Ovary (tissue), 9 donors: ENCODE measurements around the gene RECK. TPM values are rescaled to one million over a fixed set of nuclear protein-coding genes. Genes with fewer than 3 reads are reported as not detected.
"Not testable (repeated sequence)": the region's sequence is repeated elsewhere in the genome, so short reads cannot be mapped to it uniquely, and the experiment has no call there.

Experiments used
- DNase-seq, 5 donors: peaks; one replicate each; pipeline ENCODE4 v3.0.0-alpha.2; 2019 to 2020
- H3K27ac ChIP-seq, 2 donors: fragments of 200-600 bp; one replicate each; pipeline versions ENCODE4 v1.5.1 to v1.8.0; 2019 to 2022
- H3K27me3 ChIP-seq: fragments of 200-600 bp; one replicate; pipeline ENCODE4 v1.8.0; 2022
- H3K36me3 ChIP-seq: fragments of 200-600 bp; sonication (generic); one replicate; pipeline ENCODE4 v1.5.1; 2019
- H3K4me1 ChIP-seq: one replicate; pipeline ENCODE4 v1.8.1; 2013; ENCODE audit warnings: mild to moderate bottlenecking, moderate library complexity; ENCODE audit not compliant: insufficient read depth
- H3K4me3 ChIP-seq: fragments of 200-600 bp; sonication (generic); one replicate; pipeline ENCODE4 v1.5.1; 2017
- H3K9me3 ChIP-seq, 2 donors: fragments of 200-600 bp in 1 of 2; sonication (generic) in 1 of 2; one replicate each; pipeline versions ENCODE4 v1.5.1 to v1.8.1; 2013 to 2019; ENCODE audit warnings: mild to moderate bottlenecking in 1 of 2, moderate library complexity in 1 of 2
- CTCF ChIP-seq, 3 donors: fragments of 450-650 bp in 2 of 3; fragments of 200-600 bp in 1 of 3; IDR thresholded peaks; one replicate each; pipeline versions ENCODE4 v1.5.1 to v1.8.0; 2016 to 2022; ENCODE audit warnings: antibody characterized with exemption in 3 of 3, mild to moderate bottlenecking in 1 of 3
- EP300 ChIP-seq: sonication (generic); formaldehyde crosslinking; IDR thresholded peaks from one replicate; pipeline ENCODE4 v1.6.1; 2017; ENCODE audit warnings: antibody characterized with exemption
- POLR2A ChIP-seq: fragments of 450-650 bp; IDR thresholded peaks from one replicate; pipeline ENCODE4 v1.6.1; 2017; ENCODE audit warnings: antibody characterized with exemption, mild to moderate bottlenecking, moderate library complexity
- WGBS, 3 donors: extraction: QIAGEN DNeasy Blood & Tissue Kit in 1 of 3; methylation state at CpG; one replicate each; pipeline versions ENCODE4 v1.1.5 to v1.1.7; 2013 to 2017; 5-methylcytosine and 5-hydroxymethylcytosine counted together
- intact Hi-C, 4 donors: fragments of 100-400 bp; cut with DNase I; formaldehyde crosslinking; loops; one replicate each; pipeline versions ENCODE4 v1.11.0 to v1.15.1; 2022 to 2023
- polyA plus RNA-seq, 2 donors: library from polyadenylated mRNA; stranded (reverse); fragments of 200-250 nt in 1 of 2; fragments of 350-450 nt in 1 of 2; fragmentation: Illumina TruSeq in 1 of 2; extraction: RNeasy Lipid Tissue Mini Kit (QIAGEN cat#74804) in 1 of 2; gene quantifications; one replicate each; pipeline ENCODE4 v1.2.3, GENCODE V29; 2013 to 2014
- total RNA-seq, 7 donors: library from RNA; depleted of rRNA in 2 of 7; stranded (reverse); fragments of >200 nt in 2 of 7; fragmentation: NEBNext Ultra II Directional in 3 of 7; extraction: Animal tissue kit (Norgen Biotek cat#: 25700) in 3 of 7; gene quantifications; one replicate each; pipeline versions ENCODE4 v1.1.0 to v1.2.4, GENCODE V29; 2016 to 2023
- donor health status: DM: no; HTN: no; CAD: no; lungs with moderate emphysema.
- donor health status: DM: no; HTN: no; CAD: no.
- donor health status: Bipolar disorder and iron deficiency.
- donor health status: DM: yes; HTN: yes; CAD: no.
- donor health status: DM: no; HTN: no; CAD: no.
- donor health status: DM: yes; HTN: yes; CAD: no.

Gene RECK
- total and polyA plus RNA-seq, 9 donors, result 10.7 to 24.2 (median 16.8) TPM

DNA sequence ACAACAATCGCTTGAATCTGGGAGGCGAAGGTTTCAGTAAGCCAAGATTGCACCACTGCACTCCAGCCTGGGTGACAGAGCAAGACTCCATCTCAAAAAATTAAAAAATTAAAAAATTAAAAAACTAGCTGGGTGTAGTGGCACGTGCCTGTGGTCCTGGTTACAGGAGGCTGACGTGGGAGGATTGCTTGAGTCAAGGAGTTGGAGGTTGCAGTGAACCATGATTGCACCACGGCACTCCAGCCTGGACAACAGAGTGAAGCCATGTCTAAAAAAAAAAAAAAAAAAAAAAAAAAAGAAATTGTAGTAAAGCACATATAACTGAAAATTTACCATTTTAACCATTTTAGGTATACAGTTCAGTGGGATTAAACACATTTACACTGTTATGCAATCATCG lies 119.4 kb downstream of the RECK start:
- DNase-seq, result no peak
- H3K27ac ChIP-seq, result no peak overlapping the region
- H3K4me1 ChIP-seq, result peaks cover 1% of the 10 kb centered on the region
- TF ChIP-seq POLR2A (no peak), CTCF (IDR thresholded peaks at IDR 0.05) (no peak), EP300 (no peak)
- H3K9me3 ChIP-seq, result no peaks in the 10 kb centered on the region
- H3K36me3 ChIP-seq, result no peaks in the 10 kb centered on the region
- 97 to 99% (median 98%) methylated on average over 6 of the region's 6 CpGs for WGBS, 3 donors
- no peak overlapping the region for H3K4me3 ChIP-seq
- no peaks in the 10 kb centered on the region for H3K27me3 ChIP-seq
- intact Hi-C loops, result no loop called here

DNA sequence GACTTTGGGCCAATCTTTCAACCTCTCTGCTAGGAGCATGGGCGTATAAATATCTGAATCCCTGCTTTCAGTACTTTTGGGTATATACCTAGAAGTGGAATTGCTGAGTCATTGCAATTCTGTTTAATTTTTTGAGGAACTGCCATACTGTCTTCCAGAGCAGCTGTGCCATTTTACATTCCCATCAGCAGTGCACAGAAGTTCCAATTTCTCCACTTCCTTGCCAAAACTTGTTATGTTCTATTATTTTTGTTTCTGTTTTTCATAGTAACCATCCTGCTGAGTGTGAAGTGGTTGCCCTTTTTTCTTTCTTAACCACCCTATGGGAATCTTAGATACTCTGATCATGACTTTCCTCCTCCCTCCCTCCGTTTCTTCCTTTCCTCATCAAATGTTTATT lies 121.4 kb downstream of the RECK start:
- intact Hi-C loops, result no loop called here
- 47 to 53% (median 50%) methylated on average over 2 of the region's 2 CpGs for WGBS, 3 donors
- H3K4me1 ChIP-seq, result peaks cover 2% of the 10 kb centered on the region
- no peaks in the 10 kb centered on the region for H3K36me3 ChIP-seq
- no peak overlapping the region for H3K27ac ChIP-seq
- H3K4me3 ChIP-seq, result no peak overlapping the region
- no peaks in the 10 kb centered on the region for H3K9me3 ChIP-seq
- no peak for DNase-seq
- TF ChIP-seq POLR2A (no peak), EP300 (no peak), CTCF (IDR thresholded peaks at IDR 0.05) (no peak)
- H3K27me3 ChIP-seq, result no peaks in the 10 kb centered on the region

DNA sequence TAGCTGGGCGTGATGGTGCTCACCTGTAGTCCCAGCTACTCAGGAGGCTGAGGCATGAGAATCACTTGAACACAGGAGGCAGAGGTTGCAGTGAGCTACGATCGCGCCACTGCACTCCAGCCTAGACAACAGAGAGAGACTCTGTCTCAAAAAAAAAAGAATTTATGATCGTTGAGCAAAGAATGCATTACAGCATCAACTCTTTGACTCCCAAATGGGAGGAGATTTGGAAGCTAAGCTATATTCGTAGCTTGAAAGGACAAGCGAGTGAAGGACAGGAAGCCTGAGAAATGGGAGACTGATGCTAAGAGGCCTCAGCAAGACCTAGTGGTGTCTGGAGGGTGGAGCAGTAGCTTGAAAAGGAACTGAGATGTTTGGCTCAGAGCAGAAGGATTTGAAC lies 122.2 kb downstream of the RECK start:
- no peak for DNase-seq
- no peak overlapping the region for H3K27ac ChIP-seq
- no peak overlapping the region for H3K4me3 ChIP-seq
- WGBS, 3 donors, result 61 to 81% (median 74%) methylated on average over 7 of the region's 7 CpGs
- H3K36me3 ChIP-seq, result no peaks in the 10 kb centered on the region
- H3K4me1 ChIP-seq, result peaks cover 6% of the 10 kb centered on the region
- intact Hi-C loops, result no loop called here
- TF ChIP-seq POLR2A (no peak), CTCF (IDR thresholded peaks at IDR 0.05) (no peak), EP300 (no peak)
- no peaks in the 10 kb centered on the region for H3K27me3 ChIP-seq
- H3K9me3 ChIP-seq, result no peaks in the 10 kb centered on the region

GRCh38 chr9:36159509-36159908 lies 122.8 kb downstream of the RECK start:
- DNase-seq, H3K36me3 ChIP-seq, H3K9me3 ChIP-seq, H3K4me1 ChIP-seq, intact Hi-C loops, H3K4me3 ChIP-seq, H3K27me3 ChIP-seq, H3K27ac ChIP-seq: not testable (repeated sequence)
- WGBS, 3 donors, result 93 to 96% (median 96%) methylated on average over 4 of the region's 4 CpGs

DNA sequence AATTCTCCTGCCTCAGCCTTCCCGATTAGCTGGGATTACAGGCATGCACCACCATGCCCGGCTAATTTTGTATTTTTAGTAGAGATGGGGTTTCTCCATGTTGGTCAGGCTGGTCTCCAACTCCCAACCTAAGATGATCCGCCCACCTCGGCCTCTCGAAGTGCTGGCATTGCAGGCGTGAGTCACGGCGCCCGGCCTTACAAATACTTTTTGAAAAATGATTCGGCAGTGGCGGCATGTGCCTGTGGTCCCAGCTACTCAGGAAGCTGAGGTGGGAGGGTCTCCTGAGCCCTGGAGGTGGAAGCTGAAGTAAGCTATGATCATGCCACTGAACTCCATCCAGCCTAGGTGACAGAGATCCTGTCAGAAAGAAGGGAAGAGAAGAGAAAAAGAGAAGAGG lies 123.4 kb downstream of the RECK start:
- not testable (repeated sequence) for H3K9me3 ChIP-seq, H3K36me3 ChIP-seq, H3K4me3 ChIP-seq, H3K27ac ChIP-seq, H3K4me1 ChIP-seq, DNase-seq, H3K27me3 ChIP-seq
- intact Hi-C loops, result loop anchor here in 1 of 4 donors (2.0 kb wide), 1 partner anchor 19 kb away; no protein-coding TSS in a partner anchor
- 79 to 86% (median 84%) methylated on average over 11 of the region's 11 CpGs for WGBS, 3 donors

- WGBS, 3 donors, result 72 to 83% (median 74%) methylated on average over 2 of the region's 2 CpGs
- no peak for DNase-seq
- Histone ChIP-seq H3K36me3 (no peaks in the 10 kb centered on the region), H3K27ac (no peak overlapping the region), H3K9me3 (no peaks in the 10 kb centered on the region), H3K4me1 (peaks cover 6% of the 10 kb centered on the region), H3K4me3 (no peak overlapping the region), H3K27me3 (no peaks in the 10 kb centered on the region)
- no peak for TF ChIP-seq EP300
- intact Hi-C loops, result loop anchor here in 2 of 4 donors (1.0 to 2.0 kb wide), 2 partner anchors 20 to 66 kb away; no protein-coding TSS in a partner anchor
These were observed 124.5 kb downstream of the RECK start for GRCh38 chr9:36161187-36161586.
